GM23338 (cell line): Measurements from ENCODE around the gene STOX2. TPM values are rescaled to one million over a fixed set of nuclear protein-coding genes. Genes with fewer than 3 reads are reported as not detected.

ENCODE experiments used
- ATAC-seq: fragments of 200-7000 bp; cut with Tn5 transposase; 3 replicates; pipeline ENCODE4 v1.9.1; 2020
- DNase-seq: peaks from one replicate; pipeline ENCODE4 v3.0.0-alpha.2; 2015; ENCODE audit warnings: low spot score
- H2AFZ ChIP-seq: fragments of 200-600 bp; sonication (generic); 2 replicates; pipeline ENCODE4 v1.8.0; 2016; ENCODE audit warnings: antibody characterized with exemption, mild to moderate bottlenecking, moderate library complexity
- H3F3A ChIP-seq: fragments of 200-600 bp; sonication (generic); replicated peaks from 2 replicates; pipeline ENCODE4 v1.8.0; 2017; ENCODE audit warnings: antibody characterized with exemption, mixed run types, low read depth
- H3K27ac ChIP-seq: fragments of 200-600 bp; sonication (generic); 2 replicates; pipeline ENCODE4 v1.6.1; 2016; ENCODE audit warnings: low read depth
- H3K27me3 ChIP-seq: fragments of 200-600 bp; sonication (generic); 2 replicates; pipeline ENCODE4 v1.8.0; 2016; ENCODE audit warnings: mild to moderate bottlenecking, mixed run types, moderate library complexity; ENCODE audit not compliant: insufficient read depth
- H3K36me3 ChIP-seq: fragments of 200-600 bp; sonication (generic); 2 replicates; pipeline ENCODE4 v1.8.0; 2016; ENCODE audit warnings: mild to moderate bottlenecking; ENCODE audit not compliant: insufficient read depth
- H3K4me1 ChIP-seq: fragments of 200-600 bp; sonication (generic); 2 replicates; pipeline ENCODE4 v1.8.0; 2016; ENCODE audit warnings: mild to moderate bottlenecking, moderate library complexity; ENCODE audit not compliant: insufficient read depth
- H3K4me2 ChIP-seq: fragments of 200-600 bp; sonication (generic); 2 replicates; pipeline ENCODE4 v1.7.1; 2017; ENCODE audit warnings: mixed run types
- H3K4me3 ChIP-seq: fragments of 200-600 bp; sonication (generic); 2 replicates; pipeline ENCODE4 v1.6.1; 2016; ENCODE audit warnings: mixed run types
- H3K79me2 ChIP-seq: fragments of 200-600 bp; sonication (generic); replicated peaks from 2 replicates; pipeline ENCODE4 v1.8.0; 2017; ENCODE audit warnings: mild to moderate bottlenecking; ENCODE audit not compliant: insufficient read depth
- H3K9me2 ChIP-seq: fragments of 200-600 bp; sonication (generic); 2 replicates; pipeline ENCODE4 v1.8.0; 2017; ENCODE audit not compliant: insufficient read depth
- H4K20me1 ChIP-seq: fragments of 200-600 bp; sonication (generic); replicated peaks from 2 replicates; pipeline ENCODE4 v1.8.0; 2017; ENCODE audit warnings: mild to moderate bottlenecking; ENCODE audit not compliant: insufficient read depth
- H3K27ac Mint-ChIP-seq: 2 replicates; pipeline ENCODE4 v1.8.0; 2020; ENCODE audit warnings: inconsistent platforms, mild to moderate bottlenecking, moderate library complexity, mixed read lengths
- H3K27me3 Mint-ChIP-seq: 3 replicates; pipeline ENCODE4 v1.8.0; 2022; ENCODE audit warnings: low read depth, mild to moderate bottlenecking, moderate library complexity, mixed read lengths, inconsistent platforms; ENCODE audit not compliant: insufficient read depth, poor library complexity
- H3K36me3 Mint-ChIP-seq: 3 replicates; pipeline ENCODE4 v1.8.0; 2021; ENCODE audit warnings: low read depth, mild to moderate bottlenecking, inconsistent platforms, moderate library complexity, mixed read lengths
- H3K4me1 Mint-ChIP-seq: 3 replicates; pipeline ENCODE4 v1.8.0; 2020; ENCODE audit warnings: mild to moderate bottlenecking, inconsistent platforms, mixed read lengths
- H3K4me3 Mint-ChIP-seq: 3 replicates; pipeline ENCODE4 v1.8.0; 2021; ENCODE audit warnings: moderate library complexity, mild to moderate bottlenecking, inconsistent platforms, mixed read lengths
- H3K9me3 Mint-ChIP-seq: 3 replicates; pipeline ENCODE4 v1.8.0; 2020; ENCODE audit warnings: moderate library complexity, mild to moderate bottlenecking, inconsistent platforms, mixed read lengths
- CREB1 ChIP-seq: fragments of 250-450 bp; sonication (Bioruptor Pico); IDR thresholded peaks from 2 replicates; pipeline ENCODE4 v1.5.0; 2020; ENCODE audit warnings: low read depth, mild to moderate bottlenecking, moderate library complexity
- CTCF ChIP-seq, 2 experiments: fragments of 200-600 bp in 1 of 2; sonication (generic) in 1 of 2; conservative IDR thresholded peaks; 2 replicates each; pipeline versions ENCODE4 v1.5.1 to v1.6.1; 2016 to 2017; ENCODE audit warnings: antibody characterized with exemption in 2 of 2, low read depth in 2 of 2, mild to moderate bottlenecking in 2 of 2, moderate library complexity in 1 of 2
- NANOG ChIP-seq: IDR thresholded peaks from 2 replicates; pipeline ENCODE4 v1.6.1; 2016; ENCODE audit warnings: antibody characterized with exemption, borderline replicate concordance
- POLR2AphosphoS5 ChIP-seq: IDR thresholded peaks from 2 replicates; pipeline ENCODE4 v1.6.1; 2016; ENCODE audit warnings: antibody characterized with exemption, low read depth
- ZNF331 ChIP-seq: fragments of 250-450 bp; sonication (Bioruptor Pico); IDR thresholded peaks from 2 replicates; pipeline ENCODE4 v1.5.0; 2020; ENCODE audit warnings: low read depth, mild to moderate bottlenecking, moderate library complexity
- ZNF462 ChIP-seq: fragments of 250-450 bp; sonication (Bioruptor Pico); IDR thresholded peaks from 2 replicates; pipeline ENCODE4 v1.5.0; 2020; ENCODE audit warnings: mild to moderate bottlenecking, moderate library complexity
- polyA plus RNA-seq: library from polyadenylated mRNA; unstranded; fragments of >200 nt; fragmentation: Nextera tagmentation; extraction: Ambion mirVana; gene quantifications from 2 replicates; pipeline ENCODE4 v1.2.1, GENCODE V29; 2016
- total RNA-seq: library from RNA; depleted of rRNA; stranded (reverse); fragments of >200 nt; shearing (Covaris generic); gene quantifications from 2 replicates; pipeline ENCODE4 v1.2.3, GENCODE V29; 2014
- TF ChIP-seq, protein P1 (sequence below): IDR thresholded peaks from 2 replicates; pipeline ENCODE4 v1.6.1; 2016; ENCODE audit warnings: antibody characterized with exemption

STOX2 gene
- total and polyA plus RNA-seq, 2 experiments from 2014 or later: 19.8 to 20.6 TPM

DNA sequence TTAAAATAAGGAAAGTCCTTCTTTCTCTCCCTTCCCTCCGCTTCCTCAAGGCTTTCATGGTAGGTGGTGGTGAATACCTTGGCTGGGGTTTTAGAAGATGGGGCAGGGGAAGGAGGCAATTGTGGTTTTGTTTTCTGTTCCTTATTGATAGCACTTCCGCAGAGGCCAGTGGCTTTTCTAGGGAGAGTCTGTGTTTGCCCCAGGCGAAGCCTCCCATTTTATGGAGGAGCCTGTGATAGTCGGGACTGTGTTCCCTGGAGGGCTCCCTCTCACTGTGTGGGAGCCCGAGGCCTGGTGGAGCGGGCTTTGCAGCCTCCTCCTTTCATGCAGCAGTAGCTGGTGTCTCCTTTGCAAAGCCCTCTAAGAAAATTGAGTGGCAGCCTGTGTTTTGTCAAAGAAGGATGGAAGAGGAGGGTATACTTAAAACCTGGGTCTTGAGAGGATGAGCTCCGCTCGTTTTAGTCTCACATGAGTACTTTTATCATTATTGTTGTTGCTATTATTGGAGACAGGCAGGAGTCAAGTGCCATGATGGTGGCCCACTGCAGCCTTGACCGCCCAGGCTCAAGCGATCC, 29.8 kb upstream of the STOX2 start:
- Histone ChIP-seq H3K79me2 (no peaks in the 10 kb centered on the region), H3F3A (no peaks in the 10 kb centered on the region), H3K4me3 (no peak overlapping the region), H2AFZ (no peak overlapping the region), H3K27me3 (no peaks in the 10 kb centered on the region), H3K4me2 (no peak overlapping the region), H4K20me1 (no peaks in the 10 kb centered on the region), H3K36me3 (no peaks in the 10 kb centered on the region), H3K4me1 (peaks cover 17% of the 10 kb centered on the region), H3K9me2 (no peaks in the 10 kb centered on the region), H3K27ac (no peak overlapping the region)
- H3K4me3 Mint-ChIP-seq: no peak overlapping the region
- no peaks in the 10 kb centered on the region for H3K9me3 Mint-ChIP-seq
- ATAC-seq (no peak), DNase-seq (no peak)
- TF ChIP-seq, protein P1, sequence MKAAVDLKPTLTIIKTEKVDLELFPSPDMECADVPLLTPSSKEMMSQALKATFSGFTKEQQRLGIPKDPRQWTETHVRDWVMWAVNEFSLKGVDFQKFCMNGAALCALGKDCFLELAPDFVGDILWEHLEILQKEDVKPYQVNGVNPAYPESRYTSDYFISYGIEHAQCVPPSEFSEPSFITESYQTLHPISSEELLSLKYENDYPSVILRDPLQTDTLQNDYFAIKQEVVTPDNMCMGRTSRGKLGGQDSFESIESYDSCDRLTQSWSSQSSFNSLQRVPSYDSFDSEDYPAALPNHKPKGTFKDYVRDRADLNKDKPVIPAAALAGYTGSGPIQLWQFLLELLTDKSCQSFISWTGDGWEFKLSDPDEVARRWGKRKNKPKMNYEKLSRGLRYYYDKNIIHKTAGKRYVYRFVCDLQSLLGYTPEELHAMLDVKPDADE: no peak
- no peak for TF ChIP-seq CTCF (conservative IDR thresholded peaks at IDR 0.05; ENCODE audit: low read depth in 2 of 2)
- no peak for TF ChIP-seq ZNF331
- H3K27ac Mint-ChIP-seq: no peak overlapping the region
- H3K4me1 Mint-ChIP-seq: peaks cover 17% of the 10 kb centered on the region
- H3K27me3 Mint-ChIP-seq: peaks cover 2% of the 10 kb centered on the region
- H3K36me3 Mint-ChIP-seq: no peaks in the 10 kb centered on the region

DNA sequence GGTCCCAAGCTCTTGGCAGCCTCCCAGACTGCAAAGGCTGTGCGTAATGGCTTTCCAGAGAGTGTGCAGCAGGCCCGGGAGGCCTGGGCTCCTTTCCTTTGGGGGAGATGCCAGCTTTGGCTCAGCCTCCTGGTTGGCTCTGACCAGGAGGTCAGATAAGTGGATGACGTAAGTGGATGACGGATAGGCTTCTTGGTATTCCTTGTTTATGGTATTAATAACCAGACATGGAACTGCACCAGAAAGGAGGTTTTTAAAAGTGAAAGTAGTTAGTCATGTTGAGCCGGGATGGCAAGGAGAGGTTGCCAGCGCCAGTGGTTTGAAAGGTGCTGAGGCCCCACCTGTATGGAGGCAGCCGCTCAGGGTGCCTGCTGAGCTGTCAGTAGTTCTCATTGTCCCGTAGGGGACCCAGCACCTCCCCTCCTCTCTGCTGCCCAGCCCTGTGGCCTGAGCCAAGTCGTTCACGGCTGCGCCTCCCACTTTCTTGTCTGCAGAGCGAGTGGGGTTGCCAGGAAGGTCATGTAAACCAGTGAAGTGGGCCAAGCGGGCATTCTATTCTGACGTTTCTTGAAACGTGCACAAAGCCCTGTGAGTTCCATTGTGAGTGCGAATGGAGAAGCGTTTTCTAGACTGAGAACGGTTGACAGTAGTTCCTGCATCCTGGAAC, 28.7 kb upstream of the STOX2 start:
- Histone ChIP-seq H3F3A (no peaks in the 10 kb centered on the region), H3K4me1 (peaks cover 11% of the 10 kb centered on the region), H3K79me2 (no peaks in the 10 kb centered on the region), H3K4me3 (no peak overlapping the region), H2AFZ (no peak overlapping the region), H3K27ac (no peak overlapping the region), H3K36me3 (no peaks in the 10 kb centered on the region), H3K27me3 (no peaks in the 10 kb centered on the region), H4K20me1 (no peaks in the 10 kb centered on the region), H3K4me2 (no peak overlapping the region), H3K9me2 (no peaks in the 10 kb centered on the region)
- no peak overlapping the region for H3K27ac Mint-ChIP-seq
- H3K27me3 Mint-ChIP-seq: peaks cover 2% of the 10 kb centered on the region
- DNase-seq (no peak), ATAC-seq (peak; percentile 67)
- H3K9me3 Mint-ChIP-seq: no peaks in the 10 kb centered on the region
- H3K4me1 Mint-ChIP-seq: peaks cover 10% of the 10 kb centered on the region; the same call in 2 of the 3 replicates
- H3K36me3 Mint-ChIP-seq: no peaks in the 10 kb centered on the region
- H3K4me3 Mint-ChIP-seq: no peak overlapping the region
- TF ChIP-seq NANOG (no peak), ZNF462 (CRISPR knock-in tag) (no peak), CTCF (conservative IDR thresholded peaks at IDR 0.05; ENCODE audit: low read depth in 2 of 2) (no peak), POLR2AphosphoS5 (no peak), ZNF331 (no peak), CREB1 (no peak)
- TF ChIP-seq, protein P1: no peak
